HG03378 (cell line): Measurements from ENCODE around the gene HLA-G.
"Not testable (repeated sequence)": the region's sequence is repeated elsewhere in the genome, so short reads cannot be mapped to it uniquely, and the experiment has no call there.

Experiments
- ATAC-seq: cut with Tn5 transposase; IDR thresholded peaks from one replicate; pipeline ENCODE4 v1.9.1; 2021; ENCODE audit warnings: mild to moderate bottlenecking, moderate library complexity; ENCODE audit not compliant: unreplicated experiment

HLA-G gene

GRCh38 chr6:29827579-29828470, at the start of gene HLA-G:
Gene HLA-G, plus strand, starts transcription at chr6:29827825. Its CDS starts 20 bp downstream, at chr6:29827845.
- ATAC-seq: no peak

- ATAC-seq: not testable (repeated sequence)
Measured at GRCh38 chr6:29780019-29780698, 47.5 kb upstream of the HLA-G start.

GRCh38 chr6:29789176-29789575, 38.4 kb upstream of the HLA-G start:
- no peak for ATAC-seq

- ATAC-seq: no peak
Measured at GRCh38 chr6:29790626-29791025, 37.0 kb upstream of the HLA-G start.

GRCh38 chr6:29791162-29791561, 36.5 kb upstream of the HLA-G start:
- ATAC-seq: no peak

GRCh38 chr6:29791786-29792122, 35.9 kb upstream of the HLA-G start:
- no peak for ATAC-seq

GRCh38 chr6:29792123-29793035, 35.2 kb upstream of the HLA-G start:
- ATAC-seq: no peak

- no peak for ATAC-seq
Measured at GRCh38 chr6:29793036-29793356, 34.6 kb upstream of the HLA-G start.

- ATAC-seq: no peak
Measured at GRCh38 chr6:29793796-29794195, 33.8 kb upstream of the HLA-G start.

GRCh38 chr6:29796026-29796425, 31.6 kb upstream of the HLA-G start:
- no peak for ATAC-seq

GRCh38 chr6:29797135-29797534, 30.5 kb upstream of the HLA-G start:
- ATAC-seq: no peak

GRCh38 chr6:29797966-29798365, 29.7 kb upstream of the HLA-G start:
- no peak for ATAC-seq

GRCh38 chr6:29800254-29800653, 27.4 kb upstream of the HLA-G start:
- ATAC-seq: no peak

GRCh38 chr6:29806387-29806786, 21.2 kb upstream of the HLA-G start:
- no peak for ATAC-seq

- ATAC-seq: no peak
Measured at GRCh38 chr6:29809249-29809648, 18.4 kb upstream of the HLA-G start.

- ATAC-seq: no peak
Measured at GRCh38 chr6:29810371-29810770, 17.3 kb upstream of the HLA-G start.

- ATAC-seq: no peak
Measured at GRCh38 chr6:29811377-29811776, 16.2 kb upstream of the HLA-G start.

GRCh38 chr6:29813066-29813465, 14.6 kb upstream of the HLA-G start:
- no peak for ATAC-seq

GRCh38 chr6:29813809-29814208, 13.8 kb upstream of the HLA-G start:
- ATAC-seq: no peak

GRCh38 chr6:29814379-29815117, 13.1 kb upstream of the HLA-G start:
- no peak for ATAC-seq
